Activated CD4-positive, alpha-beta memory T cell treated with anti-CD3 and anti-CD28 coated beads, Interleukin-2, amount 10 ng/mL, durations not matched to agents 7 days and 5 days (primary cell): ENCODE results near the gene ZNF415. TPM values are rescaled to one million over a fixed set of nuclear protein-coding genes. Genes with fewer than 3 reads are reported as not detected.

Experiments
- CTCF ChIA-PET: fragments of 350-600 bp; sonication (Branson Sonifier 250); formaldehyde crosslinking; loops from one replicate; lab custom pipeline; 2021; ENCODE audit warnings: antibody characterized with exemption, inconsistent platforms; lab: Charles Lee
- POLR2A ChIA-PET: fragments of 350-600 bp; sonication (Branson Sonifier 250); formaldehyde crosslinking; loops from one replicate; lab custom pipeline; 2021; ENCODE audit warnings: antibody characterized with exemption; lab: Charles Lee
- DNase-seq: peaks from one replicate; pipeline ENCODE4 v3.0.0-alpha.2; 2020
- H3K27ac Mint-ChIP-seq: one replicate; pipeline ENCODE4 v1.8.0; 2021; ENCODE audit warnings: mild to moderate bottlenecking, mixed read lengths
- H3K27me3 Mint-ChIP-seq: one replicate; pipeline ENCODE4 v1.8.0; 2021; ENCODE audit warnings: mixed read lengths
- H3K36me3 Mint-ChIP-seq: one replicate; pipeline ENCODE4 v1.8.0; 2021; ENCODE audit warnings: low read depth, mixed read lengths
- H3K4me1 Mint-ChIP-seq: one replicate; pipeline ENCODE4 v1.8.0; 2021; ENCODE audit warnings: mixed read lengths
- H3K4me3 Mint-ChIP-seq: one replicate; pipeline ENCODE4 v1.8.0; 2021; ENCODE audit warnings: mild to moderate bottlenecking, mixed read lengths
- H3K9me3 Mint-ChIP-seq: one replicate; pipeline ENCODE4 v1.8.0; 2021; ENCODE audit warnings: mixed read lengths
- total RNA-seq, 2 experiments: library from RNA; stranded (reverse); gene quantifications; one replicate each; pipeline ENCODE4 v1.2.3, GENCODE V29; 2021

Gene ZNF415
- total RNA-seq, 2 experiments from 2014 or later = 0.13 to 0.33 TPM

DNA sequence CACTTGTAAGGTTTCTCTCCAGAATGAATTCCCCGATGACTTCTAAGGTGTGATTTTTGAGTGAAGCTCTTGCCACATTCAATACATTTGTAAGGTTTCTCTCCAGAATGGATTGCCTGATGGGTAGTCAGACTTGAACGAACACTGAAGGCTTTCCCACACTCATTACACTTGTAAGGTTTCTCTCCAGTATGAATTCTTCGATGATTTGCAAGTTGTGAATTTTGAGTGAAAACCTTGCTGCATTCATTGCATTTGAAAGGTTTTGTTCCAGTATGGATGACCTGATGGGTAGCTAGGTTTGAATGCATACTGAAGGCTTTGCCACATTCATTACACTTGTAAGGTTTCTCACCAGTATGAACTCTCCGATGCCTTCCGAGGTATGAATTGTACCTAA is 63.9 kb downstream of the ZNF415 start:
- Mint-ChIP-seq H3K9me3 (peaks cover 54% of the 10 kb centered on the region), H3K27me3 (no peaks in the 10 kb centered on the region), H3K27ac (no peak overlapping the region), H3K36me3 (peaks cover 67% of the 10 kb centered on the region), H3K4me1 (no peaks in the 10 kb centered on the region), H3K4me3 (no peak overlapping the region)
- CTCF ChIA-PET = no interaction called here
- DNase-seq = no peak
- POLR2A ChIA-PET = no interaction called here

DNA sequence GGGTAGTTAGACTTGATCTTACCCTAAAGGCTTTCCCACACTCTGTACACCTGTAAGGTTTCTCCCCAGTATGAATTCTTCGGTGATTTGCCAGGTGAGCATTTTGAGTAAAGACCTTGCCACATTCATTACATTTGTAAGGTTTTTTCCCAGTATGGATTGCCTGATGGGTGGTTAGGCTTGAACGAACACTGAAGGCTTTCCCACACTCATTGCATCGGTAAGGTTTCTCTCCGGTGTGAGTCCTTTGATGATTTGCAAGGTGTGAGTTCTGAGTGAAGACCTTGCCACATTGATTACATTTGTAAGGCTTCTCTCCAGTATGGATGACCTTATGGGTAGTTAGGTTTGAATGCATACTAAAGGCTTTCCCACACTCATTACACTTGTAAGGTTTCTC is 64.5 kb downstream of the ZNF415 start:
- H3K4me1 Mint-ChIP-seq = no peaks in the 10 kb centered on the region
- POLR2A ChIA-PET = no interaction called here
- no peaks in the 10 kb centered on the region for H3K27me3 Mint-ChIP-seq
- H3K4me3 Mint-ChIP-seq = no peak overlapping the region
- DNase-seq = no peak
- no peak overlapping the region for H3K27ac Mint-ChIP-seq
- CTCF ChIA-PET = no interaction called here
- peaks cover 63% of the 10 kb centered on the region for H3K36me3 Mint-ChIP-seq
- H3K9me3 Mint-ChIP-seq = peaks cover 56% of the 10 kb centered on the region

DNA sequence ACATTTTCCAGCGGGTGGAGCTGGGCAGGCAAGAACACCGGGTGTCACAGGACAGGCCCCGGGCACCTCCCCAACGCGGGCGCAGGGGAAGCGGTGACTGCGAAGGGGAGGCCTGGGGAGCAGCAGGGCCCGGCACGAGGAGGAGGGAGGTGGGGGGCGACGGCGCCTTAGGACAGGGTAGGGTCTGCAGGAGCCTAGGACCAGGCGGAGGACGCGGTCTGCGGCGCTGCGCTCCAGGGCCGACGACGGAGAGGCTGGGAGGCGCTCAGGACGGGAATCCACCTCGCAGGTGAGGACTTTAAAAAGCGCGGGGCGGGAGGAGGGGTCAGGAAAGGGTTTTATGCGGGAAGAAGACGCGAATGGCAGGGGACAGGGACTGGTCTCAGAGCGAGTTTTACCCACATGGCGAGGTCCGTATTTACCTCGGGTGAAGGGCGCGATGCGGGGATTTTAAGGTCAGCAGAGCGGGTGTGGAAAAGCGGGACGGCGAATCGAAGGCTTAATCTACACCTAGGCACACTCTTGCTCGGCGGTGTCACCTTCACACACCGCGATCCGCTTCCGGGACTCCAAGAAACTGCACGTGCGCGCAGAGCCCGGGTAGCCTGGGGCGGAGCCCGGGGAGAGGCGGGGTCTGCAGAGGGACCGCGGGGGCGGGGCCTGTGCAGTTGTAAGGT is 74.7 kb downstream of the ZNF415 start:
- peaks cover 12% of the 10 kb centered on the region for H3K36me3 Mint-ChIP-seq
- no peak for DNase-seq
- H3K27me3 Mint-ChIP-seq = no peaks in the 10 kb centered on the region
- ChIA-PET POLR2A (no interaction called here), CTCF (no interaction called here)
- peaks cover 40% of the 10 kb centered on the region for H3K9me3 Mint-ChIP-seq
- no peak overlapping the region for H3K27ac Mint-ChIP-seq
- H3K4me3 Mint-ChIP-seq = no peak overlapping the region
- peaks cover 3% of the 10 kb centered on the region for H3K4me1 Mint-ChIP-seq

Other genes starting within 250 kb of the ZNF415 start
- 1 to 10 TPM; 4.0 to 4.1 TPM for gene ZNF320, start 235.3 kb downstream of the ZNF415 start, total RNA-seq
- gene ZNF888, start 209.5 kb downstream of the ZNF415 start, total RNA-seq = 1 to 10 TPM; 5.9 to 6.9 TPM
- gene ZNF816, start 170.0 kb downstream of the ZNF415 start, total RNA-seq = 10 to 100 TPM; 11.8 to 14.9 TPM
- not detected for gene ERVV-1, start 119.0 kb downstream of the ZNF415 start, total RNA-seq
- gene ERVV-2, start 88.2 kb downstream of the ZNF415 start, total RNA-seq = not detected
- gene ZNF160, start 29.5 kb downstream of the ZNF415 start, total RNA-seq = 10 to 100 TPM; 37.5 to 38.1 TPM
- 1 to 10 TPM; 6.5 TPM for gene ZNF347, start 26.1 kb upstream of the ZNF415 start, total RNA-seq
- gene ZNF665, start 60.4 kb upstream of the ZNF415 start, total RNA-seq = 1 to 10 TPM; 2.0 to 4.3 TPM
- gene ZNF677, start 122.0 kb upstream of the ZNF415 start, total RNA-seq = 1 to 10 TPM; 4.7 to 6.1 TPM
- gene VN1R2, start 125.4 kb upstream of the ZNF415 start, total RNA-seq = not detected
- gene VN1R4, start 134.8 kb upstream of the ZNF415 start, total RNA-seq = not detected
- gene ZNF845, start 200.8 kb upstream of the ZNF415 start, total RNA-seq = 1 to 10 TPM; 9.9 to 10.0 TPM
- gene ZNF525, start 232.8 kb upstream of the ZNF415 start, total RNA-seq = 10 to 100 TPM; 15.9 to 16.1 TPM